Suprapubic skin (tissue), 4 donors: ENCODE results near the gene CMKLR1.

ENCODE experiments used
- EP300 ChIP-seq: sonication (generic); formaldehyde crosslinking; IDR thresholded peaks from one replicate; pipeline ENCODE4 v1.6.1; 2017; ENCODE audit warnings: antibody characterized with exemption
- POLR2A ChIP-seq, 2 donors: fragments of 450-650 bp; IDR thresholded peaks; one replicate each; pipeline ENCODE4 v1.6.1; 2017; ENCODE audit warnings: antibody characterized with exemption in 2 of 2, mild to moderate bottlenecking in 2 of 2, moderate library complexity in 2 of 2
- POLR2AphosphoS5 ChIP-seq, 3 donors: sonication (generic); formaldehyde crosslinking; IDR thresholded peaks; one replicate each; pipeline ENCODE4 v1.6.1; 2017; ENCODE audit warnings: antibody characterized with exemption in 3 of 3
- TF ChIP-seq, protein P1 (sequence below), 2 donors: fragments of 200-600 bp in 1 of 2; fragments of 450-650 bp in 1 of 2; sonication (generic) in 1 of 2; IDR thresholded peaks; one replicate each; pipeline ENCODE4 v1.5.1; 2016 to 2019; ENCODE audit warnings: antibody characterized with exemption in 2 of 2, mild to moderate bottlenecking in 1 of 2, moderate library complexity in 1 of 2

GRCh38 chr12:108313606-108314351 is 25.3 kb downstream of the CMKLR1 start:
- TF ChIP-seq EP300 (no peak), POLR2AphosphoS5 (IDR thresholded peaks at IDR 0.05) (no peak), POLR2A (IDR thresholded peaks at IDR 0.05) (no peak)
- TF ChIP-seq, protein P1, sequence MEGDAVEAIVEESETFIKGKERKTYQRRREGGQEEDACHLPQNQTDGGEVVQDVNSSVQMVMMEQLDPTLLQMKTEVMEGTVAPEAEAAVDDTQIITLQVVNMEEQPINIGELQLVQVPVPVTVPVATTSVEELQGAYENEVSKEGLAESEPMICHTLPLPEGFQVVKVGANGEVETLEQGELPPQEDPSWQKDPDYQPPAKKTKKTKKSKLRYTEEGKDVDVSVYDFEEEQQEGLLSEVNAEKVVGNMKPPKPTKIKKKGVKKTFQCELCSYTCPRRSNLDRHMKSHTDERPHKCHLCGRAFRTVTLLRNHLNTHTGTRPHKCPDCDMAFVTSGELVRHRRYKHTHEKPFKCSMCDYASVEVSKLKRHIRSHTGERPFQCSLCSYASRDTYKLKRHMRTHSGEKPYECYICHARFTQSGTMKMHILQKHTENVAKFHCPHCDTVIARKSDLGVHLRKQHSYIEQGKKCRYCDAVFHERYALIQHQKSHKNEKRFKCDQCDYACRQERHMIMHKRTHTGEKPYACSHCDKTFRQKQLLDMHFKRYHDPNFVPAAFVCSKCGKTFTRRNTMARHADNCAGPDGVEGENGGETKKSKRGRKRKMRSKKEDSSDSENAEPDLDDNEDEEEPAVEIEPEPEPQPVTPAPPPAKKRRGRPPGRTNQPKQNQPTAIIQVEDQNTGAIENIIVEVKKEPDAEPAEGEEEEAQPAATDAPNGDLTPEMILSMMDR (IDR thresholded peaks at IDR 0.05), result no peak
